Stimulated activated naive B cell treated with anti-CD40 and anti-IgM and Interleukin-4, amounts not matched to agents 10 μg/mL and 1 μg/mL and 100 μg/mL, for 72 hours (primary cell): Measurements from ENCODE around the gene WWP2.
"Not testable (repeated sequence)": the region's sequence is repeated elsewhere in the genome, so short reads cannot be mapped to it uniquely, and the experiment has no call there.

Experiments
- ATAC-seq, 2 donors: fragments of 150-1000 bp; cut with Tn5 transposase; replicated peaks; 2 replicates each; pipeline ENCODE4 v1.10.0; 2021; ENCODE audit warnings: moderate library complexity in 1 of 2
- DNase-seq: peaks from one replicate; pipeline ENCODE4 v3.0.0; 2021
- H3K27ac Mint-ChIP-seq: one replicate; pipeline ENCODE4 v1.8.0; 2022; ENCODE audit warnings: mild to moderate bottlenecking, mixed read lengths
- H3K27me3 Mint-ChIP-seq, 2 donors: one replicate each; pipeline ENCODE4 v1.8.0; 2022; ENCODE audit warnings: mixed read lengths in 2 of 2
- H3K36me3 Mint-ChIP-seq, 2 donors: one replicate each; pipeline ENCODE4 v1.8.0; 2022; ENCODE audit warnings: mixed read lengths in 2 of 2, mild to moderate bottlenecking in 1 of 2
- H3K4me1 Mint-ChIP-seq, 2 donors: one replicate each; pipeline ENCODE4 v1.8.0; 2022; ENCODE audit warnings: mixed read lengths in 2 of 2, mild to moderate bottlenecking in 1 of 2
- H3K4me3 Mint-ChIP-seq, 2 donors: one replicate each; pipeline ENCODE4 v1.8.0; 2022; ENCODE audit warnings: mild to moderate bottlenecking in 2 of 2, mixed read lengths in 2 of 2, moderate library complexity in 1 of 2
- H3K9me3 Mint-ChIP-seq, 2 donors: one replicate each; pipeline ENCODE4 v1.8.0; 2022; ENCODE audit warnings: mixed read lengths in 2 of 2, mild to moderate bottlenecking in 1 of 2

The WWP2 gene

DNA sequence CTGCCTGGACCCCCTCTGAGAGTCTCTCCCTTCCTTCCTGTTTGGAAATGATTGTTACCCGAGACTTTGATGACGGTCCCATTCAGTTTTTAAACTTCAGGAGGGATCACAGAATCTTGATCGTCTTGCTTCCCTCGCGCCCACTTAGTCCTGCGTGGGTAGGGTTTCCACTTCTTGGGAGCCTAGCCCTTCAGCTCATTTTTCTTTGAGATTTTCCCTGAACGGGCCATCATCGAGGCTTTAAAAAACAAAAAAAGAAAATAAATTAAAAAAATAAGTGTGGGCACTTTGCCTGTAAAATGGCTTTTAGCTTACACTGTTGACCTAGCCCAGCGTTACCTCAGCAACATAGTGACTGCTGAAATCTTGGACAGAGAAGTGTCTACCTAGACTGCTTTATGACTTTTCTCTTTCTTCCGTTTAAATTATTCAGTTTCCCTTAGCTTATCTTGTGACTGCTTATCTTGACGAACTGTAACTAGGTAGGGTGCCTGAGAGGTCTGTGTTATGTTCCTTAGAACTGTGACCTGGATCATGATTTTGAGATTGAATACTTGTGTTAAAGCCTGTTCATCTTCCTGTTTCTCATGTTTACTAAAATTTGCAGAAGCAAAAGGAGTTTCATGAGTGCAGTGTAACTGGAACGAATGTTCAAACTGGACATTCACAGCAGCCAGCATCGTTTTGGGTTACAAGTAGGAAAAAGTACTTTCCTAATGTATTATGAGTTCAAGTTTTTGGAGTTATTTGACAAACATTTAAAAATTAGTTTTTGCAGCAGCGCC is 874 bp downstream of the WWP2 start:
- Mint-ChIP-seq H3K27me3 (peaks cover 0 to 7% of the 10 kb centered on the region in 2 donors), H3K27ac (peak overlapping the region; percentile 99), H3K4me1 (peaks cover 34 to 41% of the 10 kb centered on the region in 2 donors), H3K9me3 (peaks cover 0 to 5% of the 10 kb centered on the region in 2 donors), H3K4me3 (peak overlapping the region; percentile 92 to 97), H3K36me3 (peaks cover 10 to 25% of the 10 kb centered on the region in 2 donors)
- DNase-seq: peak; percentile 15
- peak; percentile 73 for ATAC-seq

DNA sequence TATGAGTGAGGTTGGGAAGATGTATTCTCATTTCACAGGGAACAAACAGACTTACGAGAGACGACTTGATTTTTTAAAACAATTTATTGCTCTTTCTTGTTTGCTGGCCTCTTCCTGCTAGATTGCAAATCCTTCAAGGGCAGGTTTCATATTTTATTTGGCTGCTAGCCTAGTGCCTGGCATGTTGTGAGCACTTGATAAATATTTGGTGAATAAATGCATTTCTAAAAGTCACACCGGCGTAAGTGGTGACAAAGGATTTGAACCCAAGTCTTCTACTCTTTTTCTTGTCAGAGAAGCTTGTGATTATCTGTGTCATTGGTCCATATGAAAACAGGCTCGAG is 1.4 kb downstream of the WWP2 start:
- H3K27me3 Mint-ChIP-seq: peaks cover 0 to 1% of the 10 kb centered on the region in 2 donors
- no peak for ATAC-seq
- H3K4me3 Mint-ChIP-seq: peak overlapping the region; percentile 92 to 97
- DNase-seq: no peak
- H3K36me3 Mint-ChIP-seq: peaks cover 11 to 27% of the 10 kb centered on the region in 2 donors
- H3K4me1 Mint-ChIP-seq: peaks cover 35 to 44% of the 10 kb centered on the region in 2 donors
- H3K9me3 Mint-ChIP-seq: peaks cover 0 to 5% of the 10 kb centered on the region in 2 donors
- peak overlapping the region; percentile 99 for H3K27ac Mint-ChIP-seq

DNA sequence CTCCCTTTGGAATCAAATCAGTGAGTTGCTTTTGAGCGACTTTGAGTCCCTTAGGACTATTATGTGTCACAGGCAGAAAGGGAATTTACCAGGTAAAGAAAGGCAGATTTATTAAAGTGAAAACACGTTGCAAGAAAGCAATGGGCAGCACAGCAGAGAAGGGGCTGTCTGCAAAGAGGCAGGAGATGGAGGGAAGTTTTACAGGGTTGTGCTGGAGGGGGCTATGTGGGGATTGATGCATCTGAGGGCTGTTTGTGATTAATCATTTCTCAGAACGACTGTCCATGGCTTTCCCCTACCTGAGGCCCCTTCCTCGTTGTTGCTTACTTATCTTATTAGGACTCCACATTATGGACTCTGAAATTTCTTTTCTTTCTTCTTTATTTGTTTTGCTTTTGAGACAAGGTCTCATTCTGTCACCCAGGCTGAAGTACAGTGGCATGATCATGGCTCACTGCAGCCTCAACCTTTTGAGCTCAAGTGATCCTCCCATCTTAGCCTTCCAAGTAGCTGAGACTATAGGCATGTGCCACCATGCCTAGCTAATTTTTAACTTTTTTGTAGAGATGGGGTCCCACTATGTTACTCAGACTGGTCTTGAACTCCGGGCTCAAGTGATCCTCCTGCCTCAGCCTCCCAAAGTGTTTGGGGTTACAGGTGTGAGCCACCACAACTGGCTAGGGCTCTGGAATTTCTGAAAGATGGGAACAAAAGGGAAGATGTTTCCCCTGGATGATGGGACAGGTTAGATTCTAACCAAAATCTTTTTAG is 5.5 kb downstream of the WWP2 start:
- no peaks in the 10 kb centered on the region for H3K27me3 Mint-ChIP-seq
- peaks cover 0 to 5% of the 10 kb centered on the region in 2 donors for H3K9me3 Mint-ChIP-seq
- peaks cover 11 to 35% of the 10 kb centered on the region in 2 donors for H3K36me3 Mint-ChIP-seq
- peak overlapping the region; percentile 17 to 26 for H3K4me3 Mint-ChIP-seq
- ATAC-seq: peak; percentile 20 to 22
- peak overlapping the region; percentile 4 for H3K27ac Mint-ChIP-seq
- peaks cover 46 to 75% of the 10 kb centered on the region in 2 donors for H3K4me1 Mint-ChIP-seq
- DNase-seq: peak; percentile 24

GRCh38 chr16:69768666-69769065 is 6.5 kb downstream of the WWP2 start:
- Mint-ChIP-seq H3K9me3 (peaks cover 0 to 5% of the 10 kb centered on the region in 2 donors), H3K4me1 (peaks cover 51 to 78% of the 10 kb centered on the region in 2 donors), H3K27ac (no peak overlapping the region), H3K27me3 (no peaks in the 10 kb centered on the region), H3K4me3 (peak overlapping the region in 1 of 2 donors; percentile 30), H3K36me3 (peaks cover 11 to 40% of the 10 kb centered on the region in 2 donors)
- no peak for DNase-seq
- no peak for ATAC-seq

- no peak overlapping the region for H3K27ac Mint-ChIP-seq
- ATAC-seq (no peak), DNase-seq (no peak)
- peaks cover 50 to 84% of the 10 kb centered on the region in 2 donors for H3K4me1 Mint-ChIP-seq
- H3K4me3 Mint-ChIP-seq: no peak overlapping the region
- peaks cover 2 to 5% of the 10 kb centered on the region in 2 donors for H3K9me3 Mint-ChIP-seq
- H3K36me3 Mint-ChIP-seq: peaks cover 16 to 45% of the 10 kb centered on the region in 2 donors
- no peaks in the 10 kb centered on the region for H3K27me3 Mint-ChIP-seq
Measured at GRCh38 chr16:69769404-69769803, 7.3 kb downstream of the WWP2 start.

GRCh38 chr16:69771651-69771967 is 9.5 kb downstream of the WWP2 start:
- Mint-ChIP-seq H3K4me3 (peak overlapping the region; percentile 30 to 62), H3K27me3 (no peaks in the 10 kb centered on the region), H3K9me3 (peaks cover 7 to 11% of the 10 kb centered on the region in 2 donors), H3K36me3 (peaks cover 30 to 54% of the 10 kb centered on the region in 2 donors), H3K4me1 (peaks cover 43 to 73% of the 10 kb centered on the region in 2 donors), H3K27ac (peak overlapping the region; percentile 72)
- ATAC-seq (no peak), DNase-seq (no peak)

DNA sequence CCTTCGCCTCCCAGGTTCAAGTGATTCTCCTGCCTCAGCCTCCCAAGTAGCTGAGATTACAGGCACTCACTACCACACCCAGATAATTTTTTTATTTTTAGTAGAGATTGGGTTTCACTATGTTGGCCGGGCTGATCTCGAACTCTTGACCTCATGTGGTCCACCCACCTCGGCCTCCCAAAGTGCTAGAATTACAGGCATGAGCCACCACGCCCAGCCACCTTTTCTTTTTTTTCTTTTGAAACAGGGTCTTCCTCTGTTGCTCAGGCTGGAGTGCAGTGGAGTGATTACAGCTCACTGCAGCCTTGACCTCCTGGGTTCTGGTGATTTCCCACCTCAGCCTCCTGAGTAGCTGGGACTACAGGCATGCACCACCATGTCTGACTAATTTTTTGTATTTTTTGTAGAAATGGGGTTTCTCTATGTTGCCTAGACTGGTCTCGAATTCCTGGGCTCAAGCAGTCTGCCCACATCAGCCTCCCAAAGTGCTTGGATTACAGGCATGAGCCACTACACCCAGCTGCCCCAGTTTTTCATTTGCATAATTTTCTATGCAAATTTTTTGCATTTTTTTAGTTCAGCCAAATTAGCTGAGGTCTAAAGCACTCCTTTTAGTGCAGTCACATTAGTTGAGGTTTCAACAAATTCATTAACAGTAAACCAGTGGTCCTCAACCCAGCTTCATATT is 11.3 kb downstream of the WWP2 start:
- Mint-ChIP-seq H3K9me3 (peaks cover 7 to 11% of the 10 kb centered on the region in 2 donors), H3K27me3 (no peaks in the 10 kb centered on the region), H3K4me3 (peak overlapping the region; percentile 22 to 36), H3K4me1 (peaks cover 34 to 58% of the 10 kb centered on the region in 2 donors), H3K36me3 (peaks cover 30 to 45% of the 10 kb centered on the region in 2 donors), H3K27ac (peak overlapping the region; percentile 86)
- DNase-seq: no peak
- ATAC-seq: peak; percentile 25 to 27

GRCh38 chr16:69775563-69775962 is 13.4 kb downstream of the WWP2 start:
- Mint-ChIP-seq H3K27me3 (no peaks in the 10 kb centered on the region), H3K27ac (no peak overlapping the region), H3K9me3 (peaks cover 7 to 11% of the 10 kb centered on the region in 2 donors), H3K4me3 (no peak overlapping the region), H3K36me3 (peaks cover 26 to 35% of the 10 kb centered on the region in 2 donors), H3K4me1 (peaks cover 29 to 41% of the 10 kb centered on the region in 2 donors)
- ATAC-seq (no peak), DNase-seq (no peak)

DNA sequence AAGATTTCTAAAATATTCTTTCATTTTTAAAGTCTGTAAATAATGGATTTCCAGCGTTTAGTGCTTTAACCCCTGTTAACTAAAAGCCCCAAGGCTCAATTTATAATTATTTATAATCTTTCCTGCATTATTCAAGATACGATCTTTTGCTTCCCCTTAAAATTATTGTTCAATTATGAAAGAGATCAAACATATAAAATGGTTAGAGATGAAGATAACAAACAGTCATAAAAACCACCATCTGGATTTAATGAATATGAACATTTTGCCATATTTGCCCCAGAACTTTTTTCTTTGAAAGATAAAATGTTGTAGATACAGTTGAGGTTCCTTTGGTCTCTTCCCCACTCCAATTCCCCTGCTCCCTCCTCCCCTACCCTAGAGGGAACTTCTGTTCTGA is 17.6 kb downstream of the WWP2 start:
- DNase-seq: no peak
- Mint-ChIP-seq H3K36me3 (peaks cover 20 to 29% of the 10 kb centered on the region in 2 donors), H3K4me3 (no peak overlapping the region), H3K9me3 (peaks cover 7 to 9% of the 10 kb centered on the region in 2 donors), H3K4me1 (peaks cover 0 to 6% of the 10 kb centered on the region in 2 donors), H3K27ac (no peak overlapping the region), H3K27me3 (no peaks in the 10 kb centered on the region)
- no peak for ATAC-seq

DNA sequence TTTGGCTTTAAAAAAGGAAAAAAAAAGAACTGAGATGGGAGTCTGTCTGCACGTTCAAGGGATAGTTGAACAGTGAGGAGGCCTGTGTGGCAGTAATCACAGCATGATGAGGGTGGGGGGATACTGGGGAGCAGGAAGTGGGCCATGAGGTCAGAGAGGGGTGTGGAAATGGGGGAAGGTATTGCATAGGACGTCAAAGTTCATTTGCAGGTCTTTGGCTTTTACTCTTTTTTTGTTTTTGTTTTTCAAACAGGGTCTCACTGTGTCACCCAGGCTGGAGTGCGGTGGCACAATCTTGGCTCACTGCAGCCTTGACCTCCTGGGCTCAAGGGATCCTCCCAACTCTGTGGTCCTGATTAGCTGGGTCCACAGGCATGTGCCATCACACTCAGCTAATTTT is 19.0 kb downstream of the WWP2 start:
- H3K27me3 Mint-ChIP-seq: no peaks in the 10 kb centered on the region
- peak overlapping the region; percentile 39 for H3K27ac Mint-ChIP-seq
- H3K9me3 Mint-ChIP-seq: no peaks in the 10 kb centered on the region

DNA sequence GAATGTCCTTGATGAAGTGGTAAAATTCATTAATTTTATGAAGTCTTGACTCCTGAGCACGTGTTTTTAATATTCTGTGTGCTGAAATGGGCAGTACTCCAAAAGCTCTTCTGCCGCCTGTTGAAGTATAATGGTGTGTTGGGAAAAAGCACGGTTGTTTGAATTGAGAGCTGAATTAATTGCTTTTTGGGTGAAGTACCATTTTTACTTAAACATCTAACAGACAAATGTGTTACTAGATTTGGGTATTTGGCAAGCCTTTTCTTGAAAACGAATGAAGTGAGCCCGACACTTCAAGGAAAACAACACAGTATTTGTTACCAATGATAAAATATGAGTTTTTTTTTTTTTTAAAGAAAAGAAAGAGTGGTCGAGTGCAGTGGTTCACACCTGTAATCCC is 22.5 kb downstream of the WWP2 start:
- peaks cover 25 to 43% of the 10 kb centered on the region in 2 donors for H3K36me3 Mint-ChIP-seq
- H3K9me3 Mint-ChIP-seq: no peaks in the 10 kb centered on the region
- no peak overlapping the region for H3K27ac Mint-ChIP-seq
- DNase-seq: no peak
- H3K4me1 Mint-ChIP-seq: peaks cover 0 to 3% of the 10 kb centered on the region in 2 donors
- no peak overlapping the region for H3K4me3 Mint-ChIP-seq
- H3K27me3 Mint-ChIP-seq: no peaks in the 10 kb centered on the region
- no peak for ATAC-seq

More for the DNA sequence above, 19.0 kb downstream of the WWP2 start:
- Mint-ChIP-seq H3K36me3 (peaks cover 14 to 26% of the 10 kb centered on the region in 2 donors), H3K4me1 (peaks cover 0 to 3% of the 10 kb centered on the region in 2 donors), H3K4me3 (no peak overlapping the region)
- ATAC-seq (no peak), DNase-seq (no peak)

DNA sequence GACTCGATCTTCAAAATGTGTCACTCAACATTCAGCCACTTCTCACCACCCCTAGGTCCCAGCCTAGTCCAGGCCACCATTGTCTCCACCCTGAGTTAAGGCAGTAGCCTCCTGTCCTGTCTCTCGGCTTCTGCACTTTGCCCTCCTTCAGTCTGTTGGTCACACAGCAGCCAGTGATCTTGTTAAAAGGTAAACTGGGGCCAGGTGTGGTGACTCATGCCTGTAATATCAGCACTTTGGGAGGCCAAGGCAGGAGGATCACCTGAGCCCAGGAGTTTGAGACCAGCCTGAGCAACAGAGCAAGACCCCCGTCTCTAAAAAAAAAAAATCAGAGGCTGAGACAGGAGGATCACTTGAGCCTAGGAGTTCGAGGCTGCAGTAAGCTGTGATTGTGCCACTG is 25.8 kb downstream of the WWP2 start:
- Mint-ChIP-seq H3K9me3 (no peaks in the 10 kb centered on the region), H3K27me3 (no peaks in the 10 kb centered on the region), H3K4me3 (no peak overlapping the region), H3K4me1 (no peaks in the 10 kb centered on the region), H3K27ac (no peak overlapping the region), H3K36me3 (peaks cover 31 to 35% of the 10 kb centered on the region in 2 donors)
- ATAC-seq: no peak
- no peak for DNase-seq

GRCh38 chr16:69791391-69791847 is 29.3 kb downstream of the WWP2 start:
- H3K4me3 Mint-ChIP-seq, DNase-seq, H3K9me3 Mint-ChIP-seq, ATAC-seq, H3K27me3 Mint-ChIP-seq, H3K27ac Mint-ChIP-seq: not testable (repeated sequence)
- Mint-ChIP-seq H3K36me3 (peaks cover 27 to 30% of the 10 kb centered on the region in 2 donors), H3K4me1 (peaks cover 6 to 12% of the 10 kb centered on the region in 2 donors)

- no peak for ATAC-seq
- Mint-ChIP-seq H3K27ac (no peak overlapping the region), H3K36me3 (peaks cover 16 to 23% of the 10 kb centered on the region in 2 donors), H3K9me3 (no peaks in the 10 kb centered on the region), H3K4me1 (peaks cover 6 to 14% of the 10 kb centered on the region in 2 donors), H3K27me3 (no peaks in the 10 kb centered on the region), H3K4me3 (no peak overlapping the region)
- DNase-seq: no peak
Measured at GRCh38 chr16:69793526-69793925, 31.4 kb downstream of the WWP2 start.
